Liver (tissue), 3 donors: ENCODE data around the gene SYMPK.

ENCODE experiments used
- ATF3 ChIP-seq: IDR thresholded peaks from 2 replicates; pipeline ENCODE4 v1.6.1; 2016; ENCODE audit warnings: antibody characterized with exemption
- CTCF ChIP-seq: fragments of 150-350 bp; IDR thresholded peaks from 2 replicates; pipeline ENCODE4 v1.5.1; 2017; ENCODE audit warnings: improper control_type of control experiment, low read depth, low read length; ENCODE audit not compliant: missing input control
- EGR1 ChIP-seq, 2 donors: IDR thresholded peaks; 2 replicates each; pipeline ENCODE4 v1.6.1; 2016 to 2018; ENCODE audit warnings: antibody characterized with exemption in 2 of 2, low read depth in 2 of 2
- FOXA1 ChIP-seq: IDR thresholded peaks from 2 replicates; pipeline ENCODE4 v1.6.1; 2016; ENCODE audit warnings: antibody characterized with exemption
- FOXA2 ChIP-seq: IDR thresholded peaks from 2 replicates; pipeline ENCODE4 v1.6.1; 2016; ENCODE audit warnings: antibody characterized with exemption
- MAX ChIP-seq: IDR thresholded peaks from 2 replicates; pipeline ENCODE4 v1.6.1; 2016; ENCODE audit warnings: antibody characterized with exemption
- NR2F2 ChIP-seq: IDR thresholded peaks from 2 replicates; pipeline ENCODE4 v1.6.1; 2016; ENCODE audit warnings: antibody characterized with exemption
- RAD21 ChIP-seq, 2 donors: IDR thresholded peaks; 2 replicates each; pipeline ENCODE4 v1.6.1; 2016; ENCODE audit warnings: antibody characterized with exemption in 2 of 2, mild to moderate bottlenecking in 2 of 2
- REST ChIP-seq: IDR thresholded peaks from 2 replicates; pipeline ENCODE4 v1.6.1; 2016; ENCODE audit warnings: antibody characterized with exemption, mild to moderate bottlenecking
- RXRA ChIP-seq, 2 donors: IDR thresholded peaks; 2 replicates each; pipeline ENCODE4 v1.6.1; 2017 to 2018; ENCODE audit warnings: antibody characterized with exemption in 2 of 2, mild to moderate bottlenecking in 1 of 2
- SP1 ChIP-seq: IDR thresholded peaks from 2 replicates; pipeline ENCODE4 v1.6.1; 2018; ENCODE audit warnings: antibody characterized with exemption, mild to moderate bottlenecking
- TAF1 ChIP-seq: conservative IDR thresholded peaks from 2 replicates; pipeline ENCODE4 v1.6.1; 2016; ENCODE audit warnings: antibody characterized with exemption, mild to moderate bottlenecking
- YY1 ChIP-seq: IDR thresholded peaks from 2 replicates; pipeline ENCODE4 v1.6.1; 2016; ENCODE audit warnings: antibody characterized with exemption, mild to moderate bottlenecking
- ZBTB33 ChIP-seq: IDR thresholded peaks from 2 replicates; pipeline ENCODE4 v1.6.1; 2016; ENCODE audit warnings: antibody characterized with exemption
- donor health status: healthy.
- donor health status: healthy.

- TF ChIP-seq ZBTB33 (no peak), CTCF (no peak), ATF3 (no peak), RXRA (IDR thresholded peaks at IDR 0.05) (no peak), REST (no peak), NR2F2 (no peak), FOXA2 (no peak), MAX (no peak), FOXA1 (no peak), EGR1 (IDR thresholded peaks at IDR 0.05; ENCODE audit: low read depth in 2 of 2) (no peak), TAF1 (no peak), RAD21 (IDR thresholded peaks at IDR 0.05) (no peak), SP1 (no peak), YY1 (no peak)
Measured at GRCh38 chr19:45805719-45806118, 57.2 kb downstream of the SYMPK start.
